ENCODE measurements around the gene PRKCB.

GRCh38 chr16:23991066-23991465 is 155.3 kb downstream of the PRKCB start:
- TF ChIP-seq POLR2A (IDR thresholded peaks at IDR 0.05), result no peak
- no peak for TF ChIP-seq EP300 (IDR thresholded peaks at IDR 0.05)

All from upper lobe of left lung (tissue), 4 donors.